ENCODE data around the gene LARP6. TPM values are rescaled to one million over a fixed set of nuclear protein-coding genes. Genes with fewer than 3 reads are reported as not detected.
"Not testable (repeated sequence)": the region's sequence is repeated elsewhere in the genome, so short reads cannot be mapped to it uniquely, and the experiment has no call there.

LARP6 gene
- total and polyA plus RNA-seq, 3 donors from 2014 or later: 49.6 to 105 (median 57.1) TPM

DNA sequence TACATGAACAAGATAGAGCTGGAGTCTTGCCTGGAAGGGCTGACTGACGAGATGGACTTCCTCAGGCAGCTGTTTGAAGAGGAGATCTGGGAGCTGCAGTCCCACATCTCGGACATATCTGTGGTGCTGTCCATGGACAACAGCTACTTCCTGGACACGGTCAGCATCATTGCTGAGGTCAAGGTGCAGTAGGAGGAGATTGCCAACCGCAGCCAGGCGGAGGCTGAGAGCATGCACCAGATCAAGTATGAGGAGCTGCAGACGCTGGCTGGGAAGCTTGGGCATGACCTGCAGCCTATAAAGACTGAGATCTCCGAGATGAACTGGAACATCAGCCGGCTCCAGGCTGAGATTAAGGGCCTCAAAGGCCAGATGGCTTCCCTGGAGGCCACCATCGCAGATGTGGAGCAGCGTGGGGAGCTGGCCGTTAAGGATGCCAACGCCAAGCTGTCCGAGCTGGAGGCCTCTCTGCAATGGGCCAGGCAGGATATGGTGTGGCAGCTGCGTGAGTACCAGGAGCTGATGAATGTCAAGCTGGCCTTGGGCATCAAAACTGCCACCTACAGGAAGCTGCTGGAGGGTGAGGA lies 5.5 kb upstream of the LARP6 start:
- Histone ChIP-seq H3K4me1 (peaks cover 9% of the 10 kb centered on the region), H3K27ac (peak overlapping the region in 1 of 2 donors; percentile 31), H3K9me3 (no peaks in the 10 kb centered on the region), H3K4me3 (no peak overlapping the region), H3K36me3 (ENCODE audit: low read depth, missing control alignments) (no peaks in the 10 kb centered on the region), H3K27me3 (no peaks in the 10 kb centered on the region)
- 73 to 87% methylated on average over 5 to 14 of the region's 14 CpGs for WGBS, 2 donors
- no peak for TF ChIP-seq POLR2A (IDR thresholded peaks at IDR 0.05)
- TF ChIP-seq, protein P1, sequence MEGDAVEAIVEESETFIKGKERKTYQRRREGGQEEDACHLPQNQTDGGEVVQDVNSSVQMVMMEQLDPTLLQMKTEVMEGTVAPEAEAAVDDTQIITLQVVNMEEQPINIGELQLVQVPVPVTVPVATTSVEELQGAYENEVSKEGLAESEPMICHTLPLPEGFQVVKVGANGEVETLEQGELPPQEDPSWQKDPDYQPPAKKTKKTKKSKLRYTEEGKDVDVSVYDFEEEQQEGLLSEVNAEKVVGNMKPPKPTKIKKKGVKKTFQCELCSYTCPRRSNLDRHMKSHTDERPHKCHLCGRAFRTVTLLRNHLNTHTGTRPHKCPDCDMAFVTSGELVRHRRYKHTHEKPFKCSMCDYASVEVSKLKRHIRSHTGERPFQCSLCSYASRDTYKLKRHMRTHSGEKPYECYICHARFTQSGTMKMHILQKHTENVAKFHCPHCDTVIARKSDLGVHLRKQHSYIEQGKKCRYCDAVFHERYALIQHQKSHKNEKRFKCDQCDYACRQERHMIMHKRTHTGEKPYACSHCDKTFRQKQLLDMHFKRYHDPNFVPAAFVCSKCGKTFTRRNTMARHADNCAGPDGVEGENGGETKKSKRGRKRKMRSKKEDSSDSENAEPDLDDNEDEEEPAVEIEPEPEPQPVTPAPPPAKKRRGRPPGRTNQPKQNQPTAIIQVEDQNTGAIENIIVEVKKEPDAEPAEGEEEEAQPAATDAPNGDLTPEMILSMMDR (IDR thresholded peaks at IDR 0.05): no peak
- intact Hi-C loops (cut with DNase I; ENCODE audit: low total_unique reads): no loop called here
- DNase-seq: no peak

DNA sequence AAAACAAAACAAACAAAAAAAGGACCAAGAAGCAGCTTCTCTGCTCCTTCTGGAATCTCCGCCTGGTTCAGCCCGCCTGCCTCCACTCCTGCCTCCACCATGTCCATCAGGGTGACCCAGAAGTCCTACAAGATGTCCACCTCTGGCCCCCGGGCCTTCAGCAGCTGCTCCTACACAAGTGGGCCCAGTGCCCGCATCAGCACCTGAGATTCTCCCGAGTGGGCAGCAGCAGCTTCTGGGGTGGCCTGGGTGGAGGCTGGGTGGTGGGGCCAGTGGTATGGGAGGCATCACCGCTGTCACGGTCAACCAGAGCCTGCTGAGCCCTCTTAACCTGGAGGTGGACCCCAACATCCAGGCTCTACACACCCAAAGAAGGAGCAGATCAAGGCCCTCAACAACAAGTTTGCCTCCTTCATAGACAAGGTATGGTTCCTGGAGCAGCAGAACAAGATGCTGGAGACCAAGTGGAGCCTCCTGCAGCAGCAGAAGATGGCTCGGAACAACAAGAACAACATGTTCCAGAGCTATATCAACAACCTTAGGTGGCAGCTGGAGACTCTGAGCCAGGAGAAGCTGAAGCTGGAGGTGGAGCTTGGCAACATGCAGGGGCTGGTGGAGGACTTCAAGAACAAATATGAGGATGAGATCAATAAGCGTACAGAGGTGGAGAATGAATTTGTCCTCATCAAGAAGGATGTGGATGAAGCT lies 4.8 kb upstream of the LARP6 start:
- DNase-seq; H3K27me3 ChIP-seq; H3K9me3 ChIP-seq; H3K4me1 ChIP-seq; H3K4me3 ChIP-seq; intact Hi-C loops (cut with DNase I; ENCODE audit: low total_unique reads); H3K36me3 ChIP-seq (ENCODE audit: low read depth, missing control alignments): not testable (repeated sequence)
- H3K27ac ChIP-seq: peak overlapping the region in 1 of 2 donors; percentile 31
- WGBS, 2 donors: 82 to 86% methylated on average over 6 to 9 of the region's 9 CpGs

DNA sequence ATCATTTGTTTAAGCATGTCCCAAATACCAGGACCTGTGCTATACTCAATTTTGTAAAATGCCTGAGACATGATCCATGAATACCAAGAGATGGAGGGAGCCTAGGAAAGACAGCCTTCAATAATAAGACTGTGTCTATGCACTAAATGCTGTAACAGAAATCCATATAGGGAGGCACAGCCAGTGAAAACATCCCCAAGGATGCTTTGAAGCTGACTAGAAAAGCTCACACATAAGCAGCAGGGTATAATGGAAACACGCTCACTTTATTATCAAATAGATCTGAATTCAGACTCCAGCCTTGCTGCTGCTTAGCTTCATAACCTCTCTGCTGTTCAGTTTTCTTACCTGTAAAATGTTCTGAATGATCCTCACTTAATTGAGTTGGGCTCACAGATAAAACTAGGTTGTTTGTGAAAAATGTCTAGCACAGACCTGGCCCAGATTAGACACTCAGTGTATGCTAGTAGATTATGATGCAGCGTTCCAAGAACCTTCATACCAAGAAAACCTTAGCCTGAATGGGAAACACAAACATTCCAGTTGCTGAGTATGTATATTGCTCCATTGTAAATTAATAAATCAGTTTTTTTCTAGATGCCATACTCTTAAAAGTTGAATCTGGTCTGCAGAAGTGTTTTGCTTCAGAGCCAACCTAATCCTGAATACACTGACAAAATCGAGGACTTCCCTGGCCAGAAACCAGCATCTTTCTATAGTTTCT lies 3.8 kb upstream of the LARP6 start:
- Histone ChIP-seq H3K27me3 (no peaks in the 10 kb centered on the region), H3K36me3 (ENCODE audit: low read depth, missing control alignments) (no peaks in the 10 kb centered on the region), H3K27ac (no peak overlapping the region), H3K9me3 (no peaks in the 10 kb centered on the region), H3K4me3 (no peak overlapping the region), H3K4me1 (peaks cover 12% of the 10 kb centered on the region)
- 80 to 90% methylated on average over 3 of the region's 3 CpGs for WGBS, 2 donors
- no peak for TF ChIP-seq POLR2A (IDR thresholded peaks at IDR 0.05)
- TF ChIP-seq, protein P1 (IDR thresholded peaks at IDR 0.05): no peak
- no peak for DNase-seq
- intact Hi-C loops (cut with DNase I; ENCODE audit: low total_unique reads): no loop called here

- TF ChIP-seq POLR2A (IDR thresholded peaks at IDR 0.05): no peak
- TF ChIP-seq, protein P1 (IDR thresholded peaks at IDR 0.05): no peak
- H3K27ac ChIP-seq: peak overlapping the region in 1 of 2 donors; percentile 51
- no peaks in the 10 kb centered on the region for H3K9me3 ChIP-seq
- H3K4me1 ChIP-seq: peaks cover 16% of the 10 kb centered on the region
- no peaks in the 10 kb centered on the region for H3K27me3 ChIP-seq
- intact Hi-C loops (cut with DNase I; ENCODE audit: low total_unique reads): no loop called here
- no peak overlapping the region for H3K4me3 ChIP-seq
- peak; percentile 69 for DNase-seq
- no peaks in the 10 kb centered on the region for H3K36me3 ChIP-seq (ENCODE audit: low read depth, missing control alignments)
- WGBS, 2 donors: 76 to 84% methylated on average over 5 of the region's 5 CpGs
Measured at GRCh38 chr15:70856884-70857561, 3.1 kb upstream of the LARP6 start.

Data from testis (tissue), 3 donors.